ENCODE results near the gene LHX5.

The LHX5 gene

GRCh38 chr12:113464852-113465719 is 6.6 kb downstream of the LHX5 start:
- DNase-seq (ENCODE audit: low spot score), result no peak

GRCh38 chr12:113464452-113464775 is 7.3 kb downstream of the LHX5 start:
- DNase-seq (ENCODE audit: low spot score), result no peak

- DNase-seq (ENCODE audit: low spot score), result peak; percentile 8
Observed at GRCh38 chr12:113463746-113464451, 7.8 kb downstream of the LHX5 start.

- DNase-seq (ENCODE audit: low spot score), result peak; percentile 24
Observed at GRCh38 chr12:113462998-113463745, 8.5 kb downstream of the LHX5 start.

GRCh38 chr12:113462117-113462774 is 9.4 kb downstream of the LHX5 start:
- DNase-seq (ENCODE audit: low spot score), result peak; percentile 77

GRCh38 chr12:113461666-113462065 is 10.0 kb downstream of the LHX5 start:
- DNase-seq (ENCODE audit: low spot score), result peak; percentile 32

GRCh38 chr12:113459981-113460380 is 11.7 kb downstream of the LHX5 start:
- no peak for DNase-seq (ENCODE audit: low spot score)

GRCh38 chr12:113457710-113458109 is 14.0 kb downstream of the LHX5 start:
- no peak for DNase-seq (ENCODE audit: low spot score)

GRCh38 chr12:113457185-113457584 is 14.5 kb downstream of the LHX5 start:
- no peak for DNase-seq (ENCODE audit: low spot score)

GRCh38 chr12:113456761-113457160 is 14.9 kb downstream of the LHX5 start:
- peak; percentile 34 for DNase-seq (ENCODE audit: low spot score)

- DNase-seq (ENCODE audit: low spot score), result peak; percentile 47
Observed at GRCh38 chr12:113456199-113456598, 15.5 kb downstream of the LHX5 start.

GRCh38 chr12:113453330-113453729 is 18.3 kb downstream of the LHX5 start:
- DNase-seq (ENCODE audit: low spot score), result no peak

GRCh38 chr12:113452458-113452857 is 19.2 kb downstream of the LHX5 start:
- no peak for DNase-seq (ENCODE audit: low spot score)

GRCh38 chr12:113449839-113450238 is 21.8 kb downstream of the LHX5 start:
- DNase-seq (ENCODE audit: low spot score), result no peak

- DNase-seq (ENCODE audit: low spot score), result no peak
Observed at GRCh38 chr12:113449299-113449698, 22.4 kb downstream of the LHX5 start.

GRCh38 chr12:113448873-113449272 is 22.8 kb downstream of the LHX5 start:
- no peak for DNase-seq (ENCODE audit: low spot score)

- DNase-seq (ENCODE audit: low spot score), result no peak
Observed at GRCh38 chr12:113445544-113446171, 26.0 kb downstream of the LHX5 start.

GRCh38 chr12:113443030-113443539 is 28.6 kb downstream of the LHX5 start:
- DNase-seq (ENCODE audit: low spot score), result no peak

- DNase-seq (ENCODE audit: low spot score), result no peak
Observed at GRCh38 chr12:113440947-113441782, 30.5 kb downstream of the LHX5 start.

- no peak for DNase-seq (ENCODE audit: low spot score)
Observed at GRCh38 chr12:113440336-113440735, 31.3 kb downstream of the LHX5 start.

- peak; percentile 43 for DNase-seq (ENCODE audit: low spot score)
Observed at GRCh38 chr12:113439606-113440030, 32.1 kb downstream of the LHX5 start.

Data from kidney tubule cell (primary cell).